HG03025 (cell line): Measurements from ENCODE around the gene MECR.

Experiments
- ATAC-seq: cut with Tn5 transposase; IDR thresholded peaks from one replicate; pipeline ENCODE4 v1.9.1; 2021; ENCODE audit warnings: mild to moderate bottlenecking, moderate library complexity; ENCODE audit not compliant: unreplicated experiment, low FRiP score

MECR gene

GRCh38 chr1:29256394-29256793 lies 25.7 kb upstream of the MECR start:
- ATAC-seq: no peak

GRCh38 chr1:29255134-29255666 lies 24.5 kb upstream of the MECR start:
- no peak for ATAC-seq

GRCh38 chr1:29254346-29254745 lies 23.6 kb upstream of the MECR start:
- ATAC-seq: no peak

- no peak for ATAC-seq
Observed at GRCh38 chr1:29253180-29253579, 22.4 kb upstream of the MECR start.

GRCh38 chr1:29251164-29252124 lies 20.7 kb upstream of the MECR start:
- no peak for ATAC-seq

- no peak for ATAC-seq
Observed at GRCh38 chr1:29249951-29250581, 19.3 kb upstream of the MECR start.

GRCh38 chr1:29249170-29249691 lies 18.5 kb upstream of the MECR start:
- no peak for ATAC-seq

- no peak for ATAC-seq
Observed at GRCh38 chr1:29248409-29248808, 17.7 kb upstream of the MECR start.

GRCh38 chr1:29247571-29248273 lies 17.0 kb upstream of the MECR start:
- no peak for ATAC-seq

- ATAC-seq: no peak
Observed at GRCh38 chr1:29247044-29247443, 16.3 kb upstream of the MECR start.

- no peak for ATAC-seq
Observed at GRCh38 chr1:29245876-29246275, 15.1 kb upstream of the MECR start.

GRCh38 chr1:29245261-29245660 lies 14.5 kb upstream of the MECR start:
- ATAC-seq: no peak

- no peak for ATAC-seq
Observed at GRCh38 chr1:29243871-29244200, 13.1 kb upstream of the MECR start.

GRCh38 chr1:29243023-29243870 lies 12.5 kb upstream of the MECR start:
- no peak for ATAC-seq

GRCh38 chr1:29240986-29241385 lies 10.3 kb upstream of the MECR start:
- ATAC-seq: no peak

GRCh38 chr1:29240400-29240837 lies 9.7 kb upstream of the MECR start:
- ATAC-seq: no peak

GRCh38 chr1:29239142-29239541 lies 8.4 kb upstream of the MECR start:
- no peak for ATAC-seq

GRCh38 chr1:29238620-29239002 lies 7.9 kb upstream of the MECR start:
- no peak for ATAC-seq

GRCh38 chr1:29237852-29238619 lies 7.3 kb upstream of the MECR start:
- ATAC-seq: no peak
